Astrocyte of the cerebellum (primary cell): Measurements from ENCODE around the gene ZMYM5.
A peak's percentile ranks its signal among the peaks of the same experiment; 100 is the strongest.
"Not testable (repeated sequence)": the region's sequence is repeated elsewhere in the genome, so short reads cannot be mapped to it uniquely, and the experiment has no call there.

Experiments
- DNase-seq: peaks from one replicate; pipeline ENCODE4 v3.0.0-alpha.2; 2011; ENCODE audit warnings: low read depth
- H3K4me3 ChIP-seq: 2 replicates; pipeline ENCODE4 v1.5.1; 2011; ENCODE audit warnings: mild to moderate bottlenecking, low read depth, low read length, moderate library complexity
- in situ Hi-C: cut with HindIII; loops from 2 replicates; pipeline ENCODE4 v1.10.0; 2017; ENCODE audit warnings: low sequenced_read_pairs
- TF ChIP-seq, protein P1 (sequence below): IDR thresholded peaks from 2 replicates; pipeline ENCODE4 v1.5.1; 2012; ENCODE audit warnings: low read length, low read depth, moderate library complexity, mild to moderate bottlenecking; ENCODE audit errors: missing control alignments

The ZMYM5 gene

DNA sequence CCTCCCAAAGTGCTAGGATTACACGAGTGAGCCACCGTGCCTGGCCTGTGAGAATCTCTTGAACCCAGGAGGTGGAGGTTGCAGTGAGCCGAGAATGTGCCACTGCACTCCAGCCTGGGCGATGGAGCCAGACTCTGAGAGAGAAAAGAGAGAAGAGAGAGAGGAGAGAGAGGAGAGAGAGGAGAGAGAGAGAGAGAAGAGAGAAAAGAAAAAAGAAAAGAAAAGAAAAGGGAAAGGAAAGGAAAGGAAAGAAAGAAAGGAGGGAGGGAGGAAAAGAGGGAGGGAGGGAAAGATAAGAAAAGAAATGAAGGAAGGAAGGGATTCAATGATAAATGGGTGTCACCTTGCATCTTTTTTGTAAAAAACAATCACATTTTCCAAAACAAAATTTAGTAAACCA, 57.7 kb downstream of the ZMYM5 start:
- no peak overlapping the region for H3K4me3 ChIP-seq
- no peak for DNase-seq
- in situ Hi-C loops, result no loop called here
- TF ChIP-seq, protein P1, sequence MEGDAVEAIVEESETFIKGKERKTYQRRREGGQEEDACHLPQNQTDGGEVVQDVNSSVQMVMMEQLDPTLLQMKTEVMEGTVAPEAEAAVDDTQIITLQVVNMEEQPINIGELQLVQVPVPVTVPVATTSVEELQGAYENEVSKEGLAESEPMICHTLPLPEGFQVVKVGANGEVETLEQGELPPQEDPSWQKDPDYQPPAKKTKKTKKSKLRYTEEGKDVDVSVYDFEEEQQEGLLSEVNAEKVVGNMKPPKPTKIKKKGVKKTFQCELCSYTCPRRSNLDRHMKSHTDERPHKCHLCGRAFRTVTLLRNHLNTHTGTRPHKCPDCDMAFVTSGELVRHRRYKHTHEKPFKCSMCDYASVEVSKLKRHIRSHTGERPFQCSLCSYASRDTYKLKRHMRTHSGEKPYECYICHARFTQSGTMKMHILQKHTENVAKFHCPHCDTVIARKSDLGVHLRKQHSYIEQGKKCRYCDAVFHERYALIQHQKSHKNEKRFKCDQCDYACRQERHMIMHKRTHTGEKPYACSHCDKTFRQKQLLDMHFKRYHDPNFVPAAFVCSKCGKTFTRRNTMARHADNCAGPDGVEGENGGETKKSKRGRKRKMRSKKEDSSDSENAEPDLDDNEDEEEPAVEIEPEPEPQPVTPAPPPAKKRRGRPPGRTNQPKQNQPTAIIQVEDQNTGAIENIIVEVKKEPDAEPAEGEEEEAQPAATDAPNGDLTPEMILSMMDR, result no peak

DNA sequence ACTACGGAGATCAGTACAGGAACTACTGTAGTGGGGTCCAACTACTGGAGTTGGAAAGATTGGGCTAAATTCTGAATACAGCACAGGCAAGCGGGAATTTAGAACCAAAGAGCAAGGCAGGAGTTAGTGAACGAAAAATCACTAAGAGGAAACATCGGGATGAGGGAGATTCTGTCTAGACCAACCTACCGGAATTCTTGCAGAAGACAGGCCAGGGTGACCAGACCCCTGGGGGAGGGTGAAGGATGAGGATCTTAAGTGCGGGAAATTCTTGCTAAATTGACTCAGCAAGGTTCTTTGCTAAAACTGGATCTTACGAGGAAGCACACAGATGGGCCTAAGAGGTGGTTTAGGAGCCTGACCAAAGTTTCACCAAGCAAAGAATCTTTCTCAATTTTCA, 67.5 kb downstream of the ZMYM5 start:
- in situ Hi-C loops, result no loop called here
- TF ChIP-seq, protein P1, result no peak
- no peak overlapping the region for H3K4me3 ChIP-seq

DNA sequence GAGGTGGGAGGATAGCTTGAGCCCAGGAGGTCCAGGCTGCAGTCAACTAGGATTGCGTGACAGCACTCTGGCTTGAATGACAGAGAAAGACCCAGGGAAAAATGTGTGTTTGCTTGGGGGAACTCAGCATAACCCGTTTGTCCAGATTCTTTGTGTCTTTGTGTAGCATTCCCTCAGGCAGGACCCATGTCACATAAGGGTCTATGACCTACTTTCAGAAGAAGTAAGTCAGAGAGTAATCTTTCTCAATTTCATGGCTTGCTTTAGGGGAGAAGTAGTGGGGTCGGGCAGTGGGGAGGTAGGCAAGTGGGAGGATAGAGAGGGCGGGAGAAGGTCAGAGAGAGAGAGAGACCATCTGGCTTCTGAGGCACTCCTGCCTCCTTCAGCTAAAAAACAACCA, 68.8 kb downstream of the ZMYM5 start:
- H3K4me3 ChIP-seq, result no peak overlapping the region
- in situ Hi-C loops, result no loop called here
- no peak for DNase-seq
- TF ChIP-seq, protein P1, result no peak

More for the DNA sequence above, 67.5 kb downstream of the ZMYM5 start:
- no peak for DNase-seq

DNA sequence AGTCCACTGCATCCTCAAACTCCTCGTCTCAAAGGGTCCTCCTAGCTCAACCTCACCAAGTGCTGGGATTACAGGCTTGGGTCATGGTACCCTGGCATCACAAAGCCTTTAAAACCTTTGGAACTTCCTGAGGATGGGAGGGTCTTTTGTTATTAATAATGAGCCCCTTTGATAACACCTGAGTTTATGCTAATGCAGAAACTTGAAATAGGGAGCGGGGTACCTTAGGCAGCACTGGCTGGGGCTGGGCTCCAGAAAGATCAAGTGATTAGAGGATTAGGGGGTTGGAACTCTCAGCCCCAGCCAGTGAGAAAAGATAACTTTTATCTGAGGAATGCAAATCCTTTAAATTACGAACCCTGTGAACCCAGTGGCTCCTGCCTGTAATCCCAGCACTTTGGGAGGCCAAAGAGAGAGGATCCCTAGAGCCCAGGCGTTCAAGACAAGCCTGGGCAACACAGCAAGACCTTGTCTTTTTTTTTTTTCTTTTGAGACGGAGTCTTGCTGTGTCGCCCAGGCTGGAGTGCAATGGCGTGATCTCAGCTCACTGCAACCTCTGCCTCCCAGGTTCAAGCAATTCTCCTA, 71.4 kb downstream of the ZMYM5 start:
- H3K4me3 ChIP-seq, result no peak overlapping the region
- no peak for DNase-seq
- TF ChIP-seq, protein P1, result no peak
- in situ Hi-C loops, result no loop called here

DNA sequence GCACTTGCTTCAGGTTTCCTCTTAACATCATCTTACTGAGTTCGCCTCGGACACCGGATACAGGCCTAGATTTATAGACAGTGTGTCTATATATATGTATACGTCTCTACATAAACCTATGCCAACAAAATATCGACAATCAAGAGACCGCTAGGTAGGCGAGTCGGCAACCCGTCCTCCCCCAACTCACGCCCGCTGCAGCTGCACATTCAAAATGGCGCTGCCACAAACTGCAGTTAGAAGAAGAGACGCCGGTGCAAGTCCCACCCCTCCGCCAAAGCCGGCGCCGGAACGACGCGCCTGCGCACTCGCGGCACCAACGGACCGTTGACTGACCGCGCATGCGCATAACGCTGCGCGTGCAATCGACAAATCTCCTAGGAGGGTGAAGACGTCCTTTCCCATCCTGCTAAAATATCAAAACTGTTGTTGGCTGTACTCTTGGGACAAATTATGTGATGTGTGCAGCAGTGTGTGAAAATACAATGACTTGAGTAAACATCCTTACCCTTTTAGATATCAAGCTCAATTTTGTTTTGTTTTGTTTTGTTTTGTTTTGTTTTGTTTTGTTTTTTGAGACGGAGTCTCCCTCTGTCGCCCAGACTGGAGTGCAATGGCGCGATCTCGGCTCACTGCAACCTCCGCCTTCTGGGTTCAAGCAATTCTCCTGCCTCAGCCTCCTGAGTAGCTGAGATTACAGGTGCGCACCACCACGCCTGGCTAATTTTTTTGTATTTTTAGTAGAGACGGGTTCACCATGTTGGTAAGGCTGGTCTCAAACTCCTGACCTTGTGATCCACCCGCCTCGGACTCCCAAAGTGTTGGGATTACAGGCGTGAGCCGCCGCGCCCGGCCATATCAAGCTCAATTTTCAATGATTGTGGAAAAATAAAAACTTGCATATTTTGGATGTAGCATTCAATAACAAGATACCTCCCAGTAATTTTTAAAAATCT, 80.4 kb downstream of the ZMYM5 start, which contains the start of gene PSPC1:
Gene PSPC1, minus strand, starts transcription at position 219 of the 956 bp plus-strand sequence. Its CDS starts 188 bp downstream, at position 31.
- DNase-seq, result peak; percentile 88
- peak within 1 kb of the TSS; percentile 96 for H3K4me3 ChIP-seq
- in situ Hi-C loops, result not testable (repeated sequence)

DNA sequence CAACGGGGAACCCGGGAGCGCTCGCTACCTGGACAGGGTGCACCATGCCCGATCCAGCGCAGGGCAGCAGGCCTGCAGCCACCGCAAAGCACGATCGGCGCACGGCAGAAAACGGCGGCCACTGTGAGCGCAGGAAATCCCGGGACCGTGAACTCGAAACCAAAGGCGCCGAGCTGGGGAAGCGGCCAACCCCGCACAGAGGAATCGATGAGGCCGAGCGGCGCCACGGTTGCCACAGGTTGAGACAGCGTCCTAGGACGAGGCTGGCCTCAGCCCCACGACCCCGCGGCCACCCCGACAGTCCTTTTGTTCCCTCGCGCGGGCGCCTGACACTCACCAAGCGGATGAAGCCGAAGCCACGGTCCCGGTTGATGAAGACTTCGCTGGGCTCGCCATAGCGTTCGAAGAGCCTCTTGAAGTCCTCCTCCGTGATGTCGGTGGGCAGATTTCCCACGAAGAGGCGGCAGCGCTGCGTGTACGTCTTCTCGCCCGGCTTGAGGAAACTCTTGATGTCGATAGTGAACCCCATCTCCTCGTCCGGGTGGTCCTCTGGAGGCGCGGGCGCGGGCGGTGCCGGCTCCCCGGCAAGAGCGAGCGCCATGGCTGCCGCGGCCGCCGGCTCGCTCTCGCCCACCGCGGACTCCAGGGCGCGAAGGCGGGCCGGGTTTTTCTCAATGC, 81.3 kb downstream of the ZMYM5 start:
- peak overlapping the region; percentile 96 for H3K4me3 ChIP-seq
- DNase-seq, result no peak
- in situ Hi-C loops, result no loop called here
- TF ChIP-seq, protein P1, result no peak

DNA sequence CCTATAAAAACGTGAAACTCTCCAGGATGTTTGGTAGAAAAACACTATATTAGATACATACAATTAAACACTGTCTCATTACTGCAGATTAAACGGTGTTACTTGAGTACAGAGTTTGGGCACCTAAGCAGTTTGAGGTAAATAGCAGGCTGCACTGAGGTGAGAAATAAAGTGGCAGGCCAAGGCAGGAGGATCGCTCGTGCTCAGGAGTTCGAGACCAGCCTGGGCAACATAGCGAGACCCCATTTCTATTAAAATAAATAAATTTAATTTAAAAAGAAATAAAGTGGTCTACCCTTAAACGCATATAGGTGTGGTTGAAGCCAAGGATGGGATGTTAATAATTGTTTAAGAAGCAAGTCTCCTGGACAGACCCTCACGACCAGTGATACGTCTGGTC, 81.9 kb downstream of the ZMYM5 start:
- TF ChIP-seq, protein P1, result no peak
- in situ Hi-C loops, result no loop called here
- peak overlapping the region; percentile 96 for H3K4me3 ChIP-seq
- no peak for DNase-seq

DNA sequence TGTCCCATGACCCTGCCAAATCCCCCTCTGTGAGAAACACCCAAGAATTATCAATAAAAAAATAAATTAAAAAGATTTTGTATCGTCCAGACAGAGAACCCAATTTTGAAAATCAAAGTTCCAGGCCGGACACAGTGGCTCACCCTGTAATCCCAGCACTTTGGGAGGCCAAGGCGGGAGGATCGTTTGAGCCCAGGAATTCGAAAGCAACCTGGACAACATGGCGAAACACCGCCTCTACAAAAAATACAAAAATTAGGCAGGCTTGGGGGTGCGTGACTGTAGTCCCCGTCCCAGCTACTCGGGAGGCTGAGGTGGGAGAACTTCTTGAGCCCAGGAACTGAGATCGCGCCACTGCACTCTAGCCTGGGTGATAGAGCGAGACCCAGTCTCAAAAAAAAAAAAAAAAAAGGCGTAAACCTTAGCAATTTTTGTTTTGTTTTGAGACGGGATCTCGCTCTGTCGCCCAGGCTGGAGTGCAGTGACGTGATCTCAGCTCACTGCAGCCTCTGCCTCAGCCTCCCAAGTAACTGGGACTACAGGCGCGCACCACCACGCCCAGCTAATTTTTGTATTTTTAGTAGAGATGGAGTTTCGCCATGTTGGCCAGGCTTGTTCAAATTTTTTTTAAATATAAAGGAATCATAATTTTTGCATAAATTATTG, 82.6 kb downstream of the ZMYM5 start:
- DNase-seq, in situ Hi-C loops: not testable (repeated sequence)
- peak overlapping the region; percentile 96 for H3K4me3 ChIP-seq
